Activated effector memory CD4-positive, alpha-beta T cell treated with anti-CD3 and anti-CD28 coated beads, Interleukin-2, amount 50 U/mL, for 16 hours (primary cell): ENCODE results near the gene VPS35L.
"Not testable (repeated sequence)": the region's sequence is repeated elsewhere in the genome, so short reads cannot be mapped to it uniquely, and the experiment has no call there.

Experiments
- DNase-seq: peaks from one replicate; pipeline ENCODE4 v3.0.0-alpha.2; 2020

The VPS35L gene

GRCh38 chr16:19715566-19715965, 160.1 kb downstream of the VPS35L start:
- DNase-seq, result no peak

- DNase-seq, result no peak
Observed at GRCh38 chr16:19716183-19716582, 160.7 kb downstream of the VPS35L start.

- DNase-seq, result not testable (repeated sequence)
Observed at GRCh38 chr16:19716728-19717127, 161.2 kb downstream of the VPS35L start.

GRCh38 chr16:19717314-19717713, 161.8 kb downstream of the VPS35L start:
- no peak for DNase-seq

GRCh38 chr16:19717741-19718623, 162.5 kb downstream of the VPS35L start, which contains the start of the genes IQCK and KNOP1:
Gene IQCK, plus strand, starts transcription at chr16:19718271. Its CDS starts 36 bp downstream, at chr16:19718307.
Gene KNOP1, minus strand, starts transcription at chr16:19718227. Its CDS starts 3,192 bp downstream, at chr16:19715035.
- DNase-seq, result peak; percentile 96

GRCh38 chr16:19718624-19718965, 163.1 kb downstream of the VPS35L start:
- no peak for DNase-seq

GRCh38 chr16:19722269-19722952, 166.9 kb downstream of the VPS35L start:
- no peak for DNase-seq

- DNase-seq, result no peak
Observed at GRCh38 chr16:19722981-19723380, 167.5 kb downstream of the VPS35L start.

GRCh38 chr16:19728636-19728965, 173.1 kb downstream of the VPS35L start:
- no peak for DNase-seq

GRCh38 chr16:19733551-19733950, 178.0 kb downstream of the VPS35L start:
- no peak for DNase-seq

- DNase-seq, result no peak
Observed at GRCh38 chr16:19735074-19735867, 179.8 kb downstream of the VPS35L start.

GRCh38 chr16:19737306-19738038, 182.0 kb downstream of the VPS35L start:
- no peak for DNase-seq

- DNase-seq, result no peak
Observed at GRCh38 chr16:19741354-19741753, 185.9 kb downstream of the VPS35L start.

GRCh38 chr16:19743816-19744159, 188.3 kb downstream of the VPS35L start:
- DNase-seq, result no peak

- no peak for DNase-seq
Observed at GRCh38 chr16:19744670-19745069, 189.2 kb downstream of the VPS35L start.

GRCh38 chr16:19745286-19746010, 189.9 kb downstream of the VPS35L start:
- DNase-seq, result no peak

- no peak for DNase-seq
Observed at GRCh38 chr16:19746561-19746960, 191.1 kb downstream of the VPS35L start.

- DNase-seq, result no peak
Observed at GRCh38 chr16:19748389-19749168, 193.1 kb downstream of the VPS35L start.

GRCh38 chr16:19749571-19750080, 194.1 kb downstream of the VPS35L start:
- no peak for DNase-seq
